HL-60 (cell line): ENCODE results near the gene SHC3.

Experiments used
- DNase-seq, 2 experiments: peaks; one replicate each; pipeline ENCODE4 v3.0.0-alpha.2; 2010 to 2020; ENCODE audit warnings: low read depth in 1 of 2, low spot score in 1 of 2
- H3K27ac ChIP-seq: fragments of 250-450 bp; sonication (Bioruptor Pico); replicated peaks from 2 replicates; pipeline ENCODE4 v1.5.1; 2020; ENCODE audit warnings: mild to moderate bottlenecking, moderate library complexity
- H3K27me3 ChIP-seq: fragments of 250-450 bp; sonication (Bioruptor Pico); 2 replicates; pipeline ENCODE4 v1.5.1; 2021; ENCODE audit warnings: mild to moderate bottlenecking, moderate library complexity; ENCODE audit not compliant: insufficient read depth, poor library complexity, severe bottlenecking
- H3K4me3 ChIP-seq: replicated peaks from 2 replicates; pipeline ENCODE4 v1.5.1; 2011; ENCODE audit warnings: mild to moderate bottlenecking, control low read depth, low read length; ENCODE audit not compliant: insufficient read depth
- GABPA ChIP-seq: IDR thresholded peaks from 2 replicates; pipeline ENCODE4 v1.6.1; 2012; ENCODE audit warnings: low read depth
- POLR2AphosphoS5 ChIP-seq: IDR thresholded peaks from 2 replicates; pipeline ENCODE4 v1.6.1; 2012; ENCODE audit warnings: low read depth
- SPI1 ChIP-seq: IDR thresholded peaks from 2 replicates; pipeline ENCODE4 v1.6.1; 2012; ENCODE audit warnings: low read depth, mild to moderate bottlenecking, borderline replicate concordance
- TF ChIP-seq, protein P1 (sequence below): IDR thresholded peaks from 2 replicates; pipeline ENCODE4 v1.6.1; 2012; ENCODE audit warnings: low read depth; ENCODE audit not compliant: insufficient replicate concordance
- TF ChIP-seq, protein P2 (sequence below): IDR thresholded peaks from one replicate; pipeline ENCODE4 v1.5.1; 2011; ENCODE audit warnings: low read length, control low read depth, inconsistent platforms; ENCODE audit not compliant: insufficient read depth

SHC3 gene

DNA sequence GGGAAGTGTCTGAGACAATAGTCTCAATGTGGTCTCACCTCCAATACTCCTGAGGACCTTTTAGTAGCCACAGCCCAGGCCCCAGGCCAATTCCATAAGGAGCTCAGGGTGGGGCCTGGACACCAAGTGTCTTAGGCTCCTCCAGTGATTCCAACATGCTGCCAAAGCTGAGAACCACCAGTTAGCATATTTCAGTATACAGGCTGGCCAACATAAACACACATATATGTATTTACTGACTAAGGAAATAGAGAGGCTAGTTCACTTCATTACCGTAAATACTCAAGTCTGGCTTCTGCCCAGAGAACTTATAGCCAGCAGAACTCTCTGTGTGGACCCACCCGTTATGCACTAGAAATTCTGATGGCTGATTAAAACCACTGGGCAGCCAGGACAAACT is 163.3 kb downstream of the SHC3 start:
- Histone ChIP-seq H3K4me3 (no peak overlapping the region), H3K27ac (no peak overlapping the region), H3K27me3 (no peaks in the 10 kb centered on the region)
- no peak for TF ChIP-seq SPI1
- TF ChIP-seq, protein P1, sequence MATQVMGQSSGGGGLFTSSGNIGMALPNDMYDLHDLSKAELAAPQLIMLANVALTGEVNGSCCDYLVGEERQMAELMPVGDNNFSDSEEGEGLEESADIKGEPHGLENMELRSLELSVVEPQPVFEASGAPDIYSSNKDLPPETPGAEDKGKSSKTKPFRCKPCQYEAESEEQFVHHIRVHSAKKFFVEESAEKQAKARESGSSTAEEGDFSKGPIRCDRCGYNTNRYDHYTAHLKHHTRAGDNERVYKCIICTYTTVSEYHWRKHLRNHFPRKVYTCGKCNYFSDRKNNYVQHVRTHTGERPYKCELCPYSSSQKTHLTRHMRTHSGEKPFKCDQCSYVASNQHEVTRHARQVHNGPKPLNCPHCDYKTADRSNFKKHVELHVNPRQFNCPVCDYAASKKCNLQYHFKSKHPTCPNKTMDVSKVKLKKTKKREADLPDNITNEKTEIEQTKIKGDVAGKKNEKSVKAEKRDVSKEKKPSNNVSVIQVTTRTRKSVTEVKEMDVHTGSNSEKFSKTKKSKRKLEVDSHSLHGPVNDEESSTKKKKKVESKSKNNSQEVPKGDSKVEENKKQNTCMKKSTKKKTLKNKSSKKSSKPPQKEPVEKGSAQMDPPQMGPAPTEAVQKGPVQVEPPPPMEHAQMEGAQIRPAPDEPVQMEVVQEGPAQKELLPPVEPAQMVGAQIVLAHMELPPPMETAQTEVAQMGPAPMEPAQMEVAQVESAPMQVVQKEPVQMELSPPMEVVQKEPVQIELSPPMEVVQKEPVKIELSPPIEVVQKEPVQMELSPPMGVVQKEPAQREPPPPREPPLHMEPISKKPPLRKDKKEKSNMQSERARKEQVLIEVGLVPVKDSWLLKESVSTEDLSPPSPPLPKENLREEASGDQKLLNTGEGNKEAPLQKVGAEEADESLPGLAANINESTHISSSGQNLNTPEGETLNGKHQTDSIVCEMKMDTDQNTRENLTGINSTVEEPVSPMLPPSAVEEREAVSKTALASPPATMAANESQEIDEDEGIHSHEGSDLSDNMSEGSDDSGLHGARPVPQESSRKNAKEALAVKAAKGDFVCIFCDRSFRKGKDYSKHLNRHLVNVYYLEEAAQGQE = no peak
- no peak for TF ChIP-seq POLR2AphosphoS5
- TF ChIP-seq, protein P2, sequence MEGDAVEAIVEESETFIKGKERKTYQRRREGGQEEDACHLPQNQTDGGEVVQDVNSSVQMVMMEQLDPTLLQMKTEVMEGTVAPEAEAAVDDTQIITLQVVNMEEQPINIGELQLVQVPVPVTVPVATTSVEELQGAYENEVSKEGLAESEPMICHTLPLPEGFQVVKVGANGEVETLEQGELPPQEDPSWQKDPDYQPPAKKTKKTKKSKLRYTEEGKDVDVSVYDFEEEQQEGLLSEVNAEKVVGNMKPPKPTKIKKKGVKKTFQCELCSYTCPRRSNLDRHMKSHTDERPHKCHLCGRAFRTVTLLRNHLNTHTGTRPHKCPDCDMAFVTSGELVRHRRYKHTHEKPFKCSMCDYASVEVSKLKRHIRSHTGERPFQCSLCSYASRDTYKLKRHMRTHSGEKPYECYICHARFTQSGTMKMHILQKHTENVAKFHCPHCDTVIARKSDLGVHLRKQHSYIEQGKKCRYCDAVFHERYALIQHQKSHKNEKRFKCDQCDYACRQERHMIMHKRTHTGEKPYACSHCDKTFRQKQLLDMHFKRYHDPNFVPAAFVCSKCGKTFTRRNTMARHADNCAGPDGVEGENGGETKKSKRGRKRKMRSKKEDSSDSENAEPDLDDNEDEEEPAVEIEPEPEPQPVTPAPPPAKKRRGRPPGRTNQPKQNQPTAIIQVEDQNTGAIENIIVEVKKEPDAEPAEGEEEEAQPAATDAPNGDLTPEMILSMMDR = no peak
- TF ChIP-seq GABPA = no peak
- no peak for DNase-seq

DNA sequence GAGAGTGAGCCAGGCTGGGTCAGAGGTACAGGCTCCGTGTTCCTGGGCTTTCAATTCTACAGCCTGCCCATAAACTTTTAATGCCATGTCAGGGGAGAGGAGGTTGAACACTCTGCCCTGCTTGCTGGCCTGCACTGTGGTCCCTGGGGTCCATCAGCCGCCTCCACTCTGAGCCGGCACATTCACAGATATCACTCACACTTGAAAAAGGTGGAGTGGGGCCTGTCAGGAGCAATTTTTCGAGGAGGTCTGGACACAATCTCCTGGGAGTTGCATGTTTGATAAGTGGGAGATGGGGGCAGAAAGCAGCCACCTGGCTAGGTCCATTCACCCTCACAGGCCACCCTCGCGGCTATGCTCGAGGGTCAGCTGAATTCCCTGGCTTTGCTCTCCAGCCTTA is 164.5 kb downstream of the SHC3 start:
- no peak overlapping the region for H3K4me3 ChIP-seq
- TF ChIP-seq, protein P1 = no peak
- no peak for TF ChIP-seq POLR2AphosphoS5
- TF ChIP-seq, protein P2 = no peak
- TF ChIP-seq GABPA = no peak
- no peak for TF ChIP-seq SPI1

DNA sequence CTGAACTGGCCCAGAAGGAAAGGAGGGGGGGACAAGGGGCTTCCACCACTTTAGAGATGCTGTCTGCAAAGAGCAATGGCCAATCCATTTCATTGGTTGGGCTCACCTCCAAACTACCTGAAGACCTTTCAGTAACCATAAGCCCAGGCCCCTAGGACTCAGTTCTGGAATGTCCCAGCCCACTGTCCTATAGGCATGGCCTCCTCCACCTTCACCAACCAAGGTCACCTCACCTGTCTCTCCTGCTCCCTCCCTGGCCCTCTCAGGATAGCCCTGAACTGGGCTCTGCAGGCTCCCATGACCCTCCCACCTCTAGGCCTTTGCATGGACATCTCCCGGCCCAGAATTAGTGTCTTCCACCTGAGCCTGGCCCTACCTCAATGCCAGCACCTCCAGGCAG is 165.0 kb downstream of the SHC3 start:
- Histone ChIP-seq H3K4me3 (no peak overlapping the region), H3K27me3 (no peaks in the 10 kb centered on the region), H3K27ac (no peak overlapping the region)
- TF ChIP-seq, protein P2 = no peak
- TF ChIP-seq SPI1 (no peak), POLR2AphosphoS5 (no peak), GABPA (no peak)
- TF ChIP-seq, protein P1 = no peak
- DNase-seq = no peak

More for the DNA sequence above, 164.5 kb downstream of the SHC3 start:
- Histone ChIP-seq H3K27ac (no peak overlapping the region), H3K27me3 (no peaks in the 10 kb centered on the region)
- DNase-seq = no peak
